T-cell (primary cell): ENCODE measurements around the gene OR4D1. TPM values are rescaled to one million over a fixed set of nuclear protein-coding genes. Genes with fewer than 3 reads are reported as not detected.

ENCODE experiments used
- ATAC-seq, 4 experiments: fragments of 200-7000 bp in 3 of 4; fragments of 150-1000 bp in 1 of 4; cut with Tn5 transposase; replicated peaks in 1 of 4; 1 replicate in 3 of 4; 2 replicates in 1 of 4; pipeline ENCODE4 v1.10.0; 2021; ENCODE audit warnings: moderate library complexity in 3 of 4, mild to moderate bottlenecking in 2 of 4, moderate number of reproducible peaks in 1 of 4
- CTCF ChIA-PET, 2 donors: fragments of 300-600 bp; sonication (Branson Sonifier 250); formaldehyde crosslinking; loops; one replicate each; lab custom pipeline; 2022; ENCODE audit warnings: antibody characterized with exemption in 2 of 2; lab: Charles Lee
- POLR2A ChIA-PET, 2 donors: fragments of 300-600 bp; sonication (Branson Sonifier 250); formaldehyde crosslinking; loops; one replicate each; lab custom pipeline; 2022; ENCODE audit warnings: antibody characterized with exemption in 2 of 2; lab: Charles Lee
- DNase-seq, 35 experiments: peaks; one replicate each; pipeline versions ENCODE4 v3.0.0 to v3.0.0-alpha.2; 2013 to 2023
- H3K27ac ChIP-seq: one replicate; pipeline ENCODE4 v1.5.1; 2013; ENCODE audit warnings: low read length
- H3K27me3 ChIP-seq, 2 experiments: replicated peaks in 1 of 2; 1 replicate in 1 of 2; 2 replicates in 1 of 2; pipeline versions ENCODE4 v1.6.1 to v1.7.0; 2013; ENCODE audit warnings: low read length in 1 of 2, mixed read lengths in 1 of 2; ENCODE audit not compliant: control insufficient read depth in 2 of 2, insufficient read depth in 2 of 2; ENCODE audit errors: extremely low read depth in 1 of 2
- H3K36me3 ChIP-seq, 2 donors: 1 replicate in 1 of 2; 2 replicates in 1 of 2; pipeline versions ENCODE4 v1.6.1 to v1.7.0; 2013; ENCODE audit warnings: low read length in 1 of 2; ENCODE audit not compliant: control insufficient read depth in 2 of 2, insufficient read depth in 1 of 2; ENCODE audit errors: extremely low read depth in 1 of 2
- H3K4me1 ChIP-seq, 2 experiments: 1 replicate in 1 of 2; 2 replicates in 1 of 2; pipeline versions ENCODE4 v1.6.1 to v1.7.0; 2013; ENCODE audit warnings: low read length in 2 of 2, mixed read lengths in 1 of 2; ENCODE audit not compliant: insufficient read depth in 2 of 2, control insufficient read depth in 1 of 2; ENCODE audit errors: extremely low read depth in 1 of 2
- H3K4me3 ChIP-seq, 2 donors: 1 replicate in 1 of 2; 2 replicates in 1 of 2; pipeline versions ENCODE4 v1.5.1 to v1.7.0; 2013; ENCODE audit warnings: mild to moderate bottlenecking in 2 of 2, low read length in 1 of 2, moderate library complexity in 1 of 2; ENCODE audit not compliant: control insufficient read depth in 1 of 2; ENCODE audit errors: extremely low read depth in 1 of 2
- H3K9me3 ChIP-seq: 2 replicates; pipeline ENCODE4 v1.7.0; 2013
- H3K27ac Mint-ChIP-seq, 2 donors: one replicate each; pipeline ENCODE4 v1.8.0; 2020 to 2021; ENCODE audit warnings: mild to moderate bottlenecking in 2 of 2, mixed read lengths in 2 of 2
- H3K27me3 Mint-ChIP-seq, 2 donors: one replicate each; pipeline ENCODE4 v1.8.0; 2021 to 2022; ENCODE audit warnings: mixed read lengths in 2 of 2
- H3K36me3 Mint-ChIP-seq: one replicate; pipeline ENCODE4 v1.8.0; 2021; ENCODE audit warnings: mixed read lengths
- H3K4me1 Mint-ChIP-seq, 3 donors: one replicate each; pipeline ENCODE4 v1.8.0; 2020 to 2022; ENCODE audit warnings: mixed read lengths in 3 of 3, mild to moderate bottlenecking in 1 of 3
- H3K4me3 Mint-ChIP-seq, 3 donors: one replicate each; pipeline ENCODE4 v1.8.0; 2020 to 2022; ENCODE audit warnings: mild to moderate bottlenecking in 3 of 3, mixed read lengths in 3 of 3, moderate library complexity in 3 of 3
- H3K9me3 Mint-ChIP-seq, 3 donors: one replicate each; pipeline ENCODE4 v1.8.0; 2020 to 2022; ENCODE audit warnings: mixed read lengths in 3 of 3
- WGBS: methylation state at CpG from one replicate; pipeline ENCODE4 v1.1.5; 2013; ENCODE audit warnings: missing lambda C conversion rate; ENCODE audit not compliant: insufficient coverage; 5-methylcytosine and 5-hydroxymethylcytosine counted together
- total RNA-seq, 35 experiments: library from RNA in 6 of 35; stranded (reverse) in 6 of 35; fragments of 120-200 nt in 1 of 35; gene quantifications; one replicate each; pipeline versions ENCODE4 v1.2.1 to v1.2.4 and lab custom pipeline; 2013 to 2026

The OR4D1 gene
- total RNA-seq, 5 donors from 2014 or later (not counting 1 experiment from before 2014, with no cell fraction given): 1.3 to 2.2 (median 1.8) TPM

- H3K36me3 ChIP-seq: peaks cover 3 to 23% of the 10 kb centered on the region in 2 donors
- H3K9me3 Mint-ChIP-seq: no peaks in the 10 kb centered on the region
Measured at GRCh38 chr17:58204796-58205195, 56.6 kb downstream of the OR4D1 start.

GRCh38 chr17:58205936-58206335, 57.8 kb downstream of the OR4D1 start:
- no peak overlapping the region for H3K27ac ChIP-seq
- H3K27me3 ChIP-seq: no peaks in the 10 kb centered on the region
- Mint-ChIP-seq H3K9me3 (no peaks in the 10 kb centered on the region), H3K36me3 (peaks cover 40% of the 10 kb centered on the region), H3K4me1 (no peaks in the 10 kb centered on the region), H3K4me3 (no peak overlapping the region), H3K27ac (no peak overlapping the region), H3K27me3 (no peaks in the 10 kb centered on the region)
- no peak overlapping the region for H3K4me3 ChIP-seq
- ATAC-seq: no peak
- POLR2A ChIA-PET: no interaction called here
- no peak for DNase-seq
- peaks cover 3 to 34% of the 10 kb centered on the region in 2 donors for H3K36me3 ChIP-seq
- H3K9me3 ChIP-seq: no peaks in the 10 kb centered on the region
- CTCF ChIA-PET: no interaction called here
- H3K4me1 ChIP-seq: no peaks in the 10 kb centered on the region
- 85% methylated on average over 9 of the region's 11 CpGs for WGBS

More at GRCh38 chr17:58204796-58205195, 56.6 kb downstream of the OR4D1 start:
- peaks cover 29% of the 10 kb centered on the region for H3K36me3 Mint-ChIP-seq
- H3K4me1 Mint-ChIP-seq: peaks cover 0 to 3% (median 2%) of the 10 kb centered on the region in 3 donors
- H3K27me3 Mint-ChIP-seq: peaks cover 0 to 6% of the 10 kb centered on the region in 2 donors
- ChIA-PET CTCF (no interaction called here), POLR2A (no interaction called here)
- no peak overlapping the region for H3K4me3 Mint-ChIP-seq
- peaks cover 0 to 5% of the 10 kb centered on the region in 2 experiments for H3K27me3 ChIP-seq
- no peak overlapping the region for H3K27ac ChIP-seq
- WGBS: 94% methylated on average over 2 of the region's 5 CpGs
- no peak overlapping the region for H3K4me3 ChIP-seq
- DNase-seq (no peak), ATAC-seq (no peak)
- no peaks in the 10 kb centered on the region for H3K4me1 ChIP-seq
- no peak overlapping the region for H3K27ac Mint-ChIP-seq
- no peaks in the 10 kb centered on the region for H3K9me3 ChIP-seq

- H3K27me3 Mint-ChIP-seq: no peaks in the 10 kb centered on the region
- Histone ChIP-seq H3K27me3 (no peaks in the 10 kb centered on the region), H3K9me3 (no peaks in the 10 kb centered on the region), H3K36me3 (peaks cover 3 to 46% of the 10 kb centered on the region in 2 donors), H3K4me3 (no peak overlapping the region), H3K4me1 (no peaks in the 10 kb centered on the region), H3K27ac (no peak overlapping the region)
- POLR2A ChIA-PET: no interaction called here
- WGBS: no CpG with 5 or more reads among the region's 3 CpGs
- DNase-seq (no peak), ATAC-seq (no peak)
- no peaks in the 10 kb centered on the region for H3K4me1 Mint-ChIP-seq
- CTCF ChIA-PET: no interaction called here
- H3K27ac Mint-ChIP-seq: no peak overlapping the region
- H3K9me3 Mint-ChIP-seq: no peaks in the 10 kb centered on the region
- H3K4me3 Mint-ChIP-seq: no peak overlapping the region
- peaks cover 50% of the 10 kb centered on the region for H3K36me3 Mint-ChIP-seq
Measured at GRCh38 chr17:58207451-58207850, 59.3 kb downstream of the OR4D1 start.

GRCh38 chr17:58208344-58208743, 60.2 kb downstream of the OR4D1 start:
- H3K36me3 Mint-ChIP-seq: peaks cover 56% of the 10 kb centered on the region
- POLR2A ChIA-PET: no interaction called here

More at GRCh38 chr17:58208344-58208743, 60.2 kb downstream of the OR4D1 start:
- Histone ChIP-seq H3K27me3 (no peaks in the 10 kb centered on the region), H3K27ac (no peak overlapping the region), H3K4me3 (no peak overlapping the region), H3K4me1 (no peaks in the 10 kb centered on the region), H3K9me3 (no peaks in the 10 kb centered on the region), H3K36me3 (peaks cover 3 to 53% of the 10 kb centered on the region in 2 donors)
- DNase-seq (no peak), ATAC-seq (no peak)
- CTCF ChIA-PET: no interaction called here
- 90% methylated on average over 2 of the region's 5 CpGs for WGBS
- no peaks in the 10 kb centered on the region for H3K4me1 Mint-ChIP-seq
- H3K9me3 Mint-ChIP-seq: no peaks in the 10 kb centered on the region
- no peak overlapping the region for H3K4me3 Mint-ChIP-seq
- no peak overlapping the region for H3K27ac Mint-ChIP-seq
- H3K27me3 Mint-ChIP-seq: no peaks in the 10 kb centered on the region

Other genes starting within 250 kb of the OR4D1 start
- gene CUEDC1, start 193.0 kb upstream of the OR4D1 start, total RNA-seq: 1 to 10 TPM in 1 of 5 donors, under 1 TPM in 3, not detected in 1; 0.33 to 1.4 (median 0.74) TPM
- gene VEZF1, start 160.1 kb upstream of the OR4D1 start, total RNA-seq: 10 to 100 TPM; 43.1 to 68.1 (median 63.8) TPM
- 100 to 1,000 TPM; 112 to 266 (median 261) TPM for gene SRSF1, start 141.1 kb upstream of the OR4D1 start, total RNA-seq
- 10 to 100 TPM; 30.4 to 42.1 (median 34.9) TPM for gene DYNLL2, start 65.0 kb upstream of the OR4D1 start, total RNA-seq
- gene OR4D2, start 18.6 kb downstream of the OR4D1 start, total RNA-seq: not detected
- under 1 TPM in 1 of 5 donors, not detected in 4; 0.13 TPM for gene EPX, start 44.3 kb downstream of the OR4D1 start, total RNA-seq
- 10 to 100 TPM; 12.7 to 32.6 (median 22.3) TPM for gene MKS1, start 70.9 kb downstream of the OR4D1 start, total RNA-seq
- not detected for gene LPO, start 90.2 kb downstream of the OR4D1 start, total RNA-seq
- gene MPO, start 132.6 kb downstream of the OR4D1 start, total RNA-seq: 1 to 10 TPM in 4 of 5 donors, under 1 TPM in 1; 0.32 to 1.9 (median 1.1) TPM
- gene TSPOAP1, start 180.4 kb downstream of the OR4D1 start, total RNA-seq: 10 to 100 TPM; 15.6 to 62.7 (median 19.9) TPM
- gene SUPT4H1, start 203.8 kb downstream of the OR4D1 start, total RNA-seq: 10 to 100 TPM; 40.5 to 77.3 (median 63.2) TPM